ENCODE measurements around the gene NUDCD3. TPM values are rescaled to one million over a fixed set of nuclear protein-coding genes. Genes with fewer than 3 reads are reported as not detected.

NUDCD3 gene
- total RNA-seq, 1 donor from 2014 or later, result 107 TPM

DNA sequence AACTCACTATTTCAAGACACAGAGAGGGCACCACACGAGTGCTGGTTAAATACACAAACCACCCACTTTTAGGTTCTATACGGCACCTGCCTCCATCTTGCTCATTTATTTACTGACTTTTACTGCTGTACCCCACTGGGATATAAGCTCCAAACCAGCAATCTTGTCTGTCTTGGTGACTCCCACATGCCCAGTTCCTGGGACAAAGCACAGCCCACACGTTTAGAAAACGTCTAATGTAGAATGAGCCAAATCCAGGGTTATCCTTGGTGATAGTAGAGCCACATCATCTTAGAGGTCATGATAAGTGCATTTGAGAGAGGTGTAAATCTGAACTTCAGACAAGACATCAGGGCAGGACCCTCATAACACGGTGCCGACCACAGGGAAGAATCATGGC lies 73.5 kb downstream of the NUDCD3 start:
- intact Hi-C loops (cut with micrococcal nuclease), result no loop called here
- H3K27ac ChIP-seq (replicated peaks), result no peak overlapping the region
- no peak for DNase-seq
- peaks cover 1% of the 10 kb centered on the region for H3K9me3 ChIP-seq (replicated peaks)
- peaks cover 25% of the 10 kb centered on the region for H3K36me3 ChIP-seq
- TF ChIP-seq CTCF (IDR thresholded peaks at IDR 0.05; ENCODE audit: borderline replicate concordance), result no peak
- no peaks in the 10 kb centered on the region for H3K27me3 ChIP-seq (ENCODE audit: low read depth)
- H3K4me1 ChIP-seq, result peaks cover 41% of the 10 kb centered on the region
- no peak overlapping the region for H3K4me3 ChIP-seq

- DNase-seq, result no peak
- no peak overlapping the region for H3K4me3 ChIP-seq
- intact Hi-C loops (cut with micrococcal nuclease), result no loop called here
- H3K9me3 ChIP-seq (replicated peaks), result peaks cover 16% of the 10 kb centered on the region
- H3K27me3 ChIP-seq (ENCODE audit: low read depth), result no peaks in the 10 kb centered on the region
- no peak for TF ChIP-seq CTCF (IDR thresholded peaks at IDR 0.05; ENCODE audit: borderline replicate concordance)
- H3K36me3 ChIP-seq, result peaks cover 29% of the 10 kb centered on the region
- H3K4me1 ChIP-seq, result peaks cover 37% of the 10 kb centered on the region
- H3K27ac ChIP-seq (replicated peaks), result no peak overlapping the region
These were observed 74.9 kb downstream of the NUDCD3 start for GRCh38 chr7:44415510-44415909.

GRCh38 chr7:44415047-44415446 lies 75.4 kb downstream of the NUDCD3 start:
- H3K27ac ChIP-seq (replicated peaks), result no peak overlapping the region
- peaks cover 29% of the 10 kb centered on the region for H3K36me3 ChIP-seq
- no peak for TF ChIP-seq CTCF (IDR thresholded peaks at IDR 0.05; ENCODE audit: borderline replicate concordance)
- DNase-seq, result no peak
- H3K4me3 ChIP-seq, result no peak overlapping the region
- peaks cover 33% of the 10 kb centered on the region for H3K4me1 ChIP-seq
- intact Hi-C loops (cut with micrococcal nuclease), result no loop called here
- H3K9me3 ChIP-seq (replicated peaks), result peaks cover 20% of the 10 kb centered on the region
- H3K27me3 ChIP-seq (ENCODE audit: low read depth), result no peaks in the 10 kb centered on the region

- peaks cover 31% of the 10 kb centered on the region for H3K4me1 ChIP-seq
- no peaks in the 10 kb centered on the region for H3K27me3 ChIP-seq (ENCODE audit: low read depth)
- no peak for DNase-seq
- H3K4me3 ChIP-seq, result no peak overlapping the region
- H3K9me3 ChIP-seq (replicated peaks), result peaks cover 22% of the 10 kb centered on the region
- no peak for TF ChIP-seq CTCF (IDR thresholded peaks at IDR 0.05; ENCODE audit: borderline replicate concordance)
- H3K27ac ChIP-seq (replicated peaks), result no peak overlapping the region
- peaks cover 21% of the 10 kb centered on the region for H3K36me3 ChIP-seq
- intact Hi-C loops (cut with micrococcal nuclease), result no loop called here
These were observed 79.2 kb downstream of the NUDCD3 start for GRCh38 chr7:44411306-44411705.

GRCh38 chr7:44408596-44408995 lies 81.9 kb downstream of the NUDCD3 start:
- intact Hi-C loops (cut with micrococcal nuclease), result no loop called here
- H3K27me3 ChIP-seq (ENCODE audit: low read depth), result no peaks in the 10 kb centered on the region
- no peak for TF ChIP-seq CTCF (IDR thresholded peaks at IDR 0.05; ENCODE audit: borderline replicate concordance)
- no peak for DNase-seq
- peaks cover 22% of the 10 kb centered on the region for H3K9me3 ChIP-seq (replicated peaks)
- peak overlapping the region; percentile 39 for H3K27ac ChIP-seq (replicated peaks)
- no peak overlapping the region for H3K4me3 ChIP-seq
- peaks cover 30% of the 10 kb centered on the region for H3K4me1 ChIP-seq
- peaks cover 23% of the 10 kb centered on the region for H3K36me3 ChIP-seq

GRCh38 chr7:44403775-44404174 lies 86.7 kb downstream of the NUDCD3 start:
- no peak overlapping the region for H3K4me3 ChIP-seq
- TF ChIP-seq CTCF (IDR thresholded peaks at IDR 0.05; ENCODE audit: borderline replicate concordance), result no peak
- peaks cover 41% of the 10 kb centered on the region for H3K4me1 ChIP-seq
- H3K27me3 ChIP-seq (ENCODE audit: low read depth), result no peaks in the 10 kb centered on the region
- peak; percentile 40 for DNase-seq
- H3K27ac ChIP-seq (replicated peaks), result peak overlapping the region; percentile 75
- intact Hi-C loops (cut with micrococcal nuclease), result no loop called here
- H3K36me3 ChIP-seq, result peaks cover 25% of the 10 kb centered on the region
- H3K9me3 ChIP-seq (replicated peaks), result no peaks in the 10 kb centered on the region

All from left ventricle myocardium inferior (tissue), 1 donor.